Fibroblast of skin of back (primary cell): ENCODE results near the gene B3GALT4. TPM values are rescaled to one million over a fixed set of nuclear protein-coding genes. Genes with fewer than 3 reads are reported as not detected.
"Not testable (repeated sequence)": the region's sequence is repeated elsewhere in the genome, so short reads cannot be mapped to it uniquely, and the experiment has no call there.

Experiments
- DNase-seq: peaks from one replicate; pipeline ENCODE4 v3.0.0-alpha.2; 2013
- polyA plus RNA-seq, 2 experiments: library from polyadenylated mRNA; unstranded; fragments of 120-200 nt; gene quantifications; one replicate each; pipeline ENCODE4 v1.2.1, GENCODE V29; 2013; ENCODE audit not compliant: insufficient read length in 2 of 2

Gene B3GALT4, protein sequence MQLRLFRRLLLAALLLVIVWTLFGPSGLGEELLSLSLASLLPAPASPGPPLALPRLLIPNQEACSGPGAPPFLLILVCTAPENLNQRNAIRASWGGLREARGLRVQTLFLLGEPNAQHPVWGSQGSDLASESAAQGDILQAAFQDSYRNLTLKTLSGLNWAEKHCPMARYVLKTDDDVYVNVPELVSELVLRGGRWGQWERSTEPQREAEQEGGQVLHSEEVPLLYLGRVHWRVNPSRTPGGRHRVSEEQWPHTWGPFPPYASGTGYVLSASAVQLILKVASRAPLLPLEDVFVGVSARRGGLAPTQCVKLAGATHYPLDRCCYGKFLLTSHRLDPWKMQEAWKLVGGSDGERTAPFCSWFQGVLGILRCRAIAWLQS
- 1.5 TPM for polyA plus RNA-seq (2013, experiment 1 of 2; ENCODE audit: insufficient read length)
- 2.7 TPM for polyA plus RNA-seq (2013, experiment 2 of 2; ENCODE audit: insufficient read length)

DNA sequence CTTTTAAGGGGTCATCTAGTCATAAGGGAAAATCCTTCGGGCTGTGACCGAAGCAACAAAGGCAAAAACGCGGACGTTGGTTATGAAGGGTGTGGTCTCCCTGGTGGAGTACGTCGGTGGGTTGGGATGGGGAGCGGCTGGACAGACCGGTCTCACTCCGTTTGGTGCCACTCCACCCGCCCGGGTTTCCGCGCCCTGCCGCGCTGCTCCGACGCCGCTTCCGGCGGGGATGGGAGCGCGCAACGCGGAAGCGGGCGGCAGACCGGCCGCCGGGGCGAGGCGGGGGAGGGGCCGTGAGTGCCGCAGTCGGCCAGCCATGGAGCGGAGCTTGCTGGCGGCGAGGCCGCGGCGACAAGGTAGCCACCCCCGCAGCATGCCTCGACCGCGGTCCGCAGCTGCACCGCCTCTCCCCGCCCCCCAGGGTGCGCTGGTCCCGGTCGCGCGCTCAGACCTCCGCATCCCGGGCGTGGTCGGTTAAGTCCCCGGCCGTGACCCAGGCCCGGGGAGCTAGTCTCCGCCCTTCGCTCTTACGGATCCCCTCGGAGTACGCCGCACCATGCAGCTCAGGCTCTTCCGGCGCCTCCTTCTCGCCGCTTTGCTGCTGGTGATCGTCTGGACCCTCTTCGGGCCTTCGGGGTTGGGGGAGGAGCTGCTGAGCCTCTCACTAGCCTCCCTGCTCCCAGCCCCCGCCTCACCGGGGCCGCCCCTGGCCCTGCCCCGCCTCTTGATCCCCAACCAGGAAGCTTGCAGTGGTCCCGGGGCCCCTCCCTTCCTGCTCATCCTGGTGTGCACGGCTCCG, at the start of gene B3GALT4:
Gene B3GALT4 (plus strand): TSS at position 260 of the 799 bp plus-strand sequence. CDS start 297 bp downstream, at position 557.
- peak; percentile 69 for DNase-seq

DNA sequence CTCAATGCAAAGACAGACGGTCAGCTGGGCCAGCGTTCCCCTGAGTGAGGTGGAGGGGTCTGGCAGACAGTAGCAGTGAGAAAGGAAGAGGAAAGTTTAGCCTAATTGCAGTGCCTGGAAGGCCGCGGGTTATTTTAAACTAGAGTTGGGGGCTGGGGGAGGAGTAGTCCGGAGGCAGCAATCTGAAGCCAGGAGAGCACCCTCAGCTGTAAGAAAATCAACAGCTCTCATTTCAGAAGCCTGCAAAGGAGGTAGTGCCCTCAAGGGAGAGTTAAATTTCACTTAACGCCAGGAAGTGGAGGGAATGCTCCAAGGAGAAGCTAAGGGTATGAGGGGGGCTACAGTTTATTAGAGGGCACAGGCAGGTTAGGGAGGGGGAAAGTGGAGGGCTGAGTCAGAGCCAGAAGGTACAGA, 41.7 kb upstream of the B3GALT4 start:
- no peak for DNase-seq

DNA sequence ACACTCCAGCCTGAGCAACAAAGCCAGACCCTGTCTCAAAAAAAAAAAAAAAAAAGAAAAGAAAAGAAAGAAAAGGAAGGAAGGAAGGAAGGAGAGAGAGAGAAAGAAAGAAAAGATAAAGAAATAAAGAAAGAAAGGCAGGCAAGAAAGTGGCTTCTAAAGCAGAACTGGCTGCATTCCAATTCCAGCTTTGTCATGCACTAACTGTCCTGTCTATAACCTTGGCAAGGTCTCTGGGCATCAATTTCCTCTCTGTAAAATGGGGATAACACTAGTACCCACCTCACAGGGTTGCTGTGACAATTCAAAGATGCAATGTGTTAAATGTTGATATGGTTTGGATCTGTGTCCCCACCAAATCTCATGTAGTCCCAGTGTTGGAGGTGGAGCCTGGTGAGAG, 40.6 kb upstream of the B3GALT4 start:
- no peak for DNase-seq

DNA sequence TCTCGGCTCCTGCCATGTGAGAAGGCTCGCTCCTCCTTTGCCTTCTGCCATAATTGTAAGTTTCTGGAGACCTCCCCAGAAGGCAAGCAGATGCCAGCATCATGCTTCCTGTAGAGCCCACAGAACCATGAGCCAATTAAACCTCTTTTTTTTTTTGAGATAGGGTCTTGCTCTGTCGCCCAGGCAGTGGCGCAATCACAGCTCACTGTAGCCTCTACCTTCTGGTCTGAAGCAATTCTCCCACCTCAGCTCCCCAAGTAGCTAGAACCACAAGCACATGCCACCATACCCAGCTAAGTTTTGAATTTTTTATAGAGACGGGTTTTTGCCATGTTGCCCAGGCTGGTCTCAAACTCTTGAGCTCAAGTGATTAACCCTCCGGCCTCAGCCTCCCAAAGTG, 40.1 kb upstream of the B3GALT4 start:
- no peak for DNase-seq

DNA sequence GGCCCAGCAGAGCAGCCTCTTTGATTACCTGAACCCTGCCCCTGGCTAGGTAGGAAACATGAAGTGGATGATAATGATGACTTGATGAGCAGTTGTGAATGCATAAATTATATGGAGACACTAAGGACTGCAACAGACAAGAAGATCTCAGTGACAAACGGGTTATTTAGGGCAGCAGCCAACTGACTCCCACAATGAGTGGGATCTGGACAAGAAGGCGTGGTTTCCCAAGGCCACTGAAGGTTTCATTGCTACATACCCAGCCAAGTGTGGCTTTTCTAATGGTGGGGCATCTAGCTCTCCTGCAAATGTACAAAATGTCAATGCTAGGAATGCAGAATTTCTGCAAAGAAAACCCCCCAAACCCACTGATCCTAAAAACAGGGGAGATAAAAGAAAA, 39.2 kb upstream of the B3GALT4 start:
- no peak for DNase-seq

DNA sequence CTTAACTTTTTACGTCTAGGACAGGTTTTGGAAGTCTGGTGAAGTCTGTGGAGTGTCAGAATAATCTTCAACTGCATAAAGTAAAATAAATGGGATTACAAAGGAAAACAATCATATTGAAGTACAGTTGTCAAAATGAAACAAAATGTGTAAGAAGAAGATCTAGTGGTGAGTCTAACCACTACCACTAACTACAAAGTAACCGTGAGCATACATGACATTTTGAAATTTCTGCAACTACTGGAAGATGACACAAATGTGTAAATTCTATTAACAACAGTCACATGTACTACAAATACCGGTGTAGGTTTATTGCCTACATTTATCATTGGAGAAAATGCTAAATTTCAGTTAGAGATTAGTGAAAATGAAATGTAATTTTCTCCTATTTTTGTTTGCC, 35.0 kb upstream of the B3GALT4 start:
- DNase-seq, result no peak

DNA sequence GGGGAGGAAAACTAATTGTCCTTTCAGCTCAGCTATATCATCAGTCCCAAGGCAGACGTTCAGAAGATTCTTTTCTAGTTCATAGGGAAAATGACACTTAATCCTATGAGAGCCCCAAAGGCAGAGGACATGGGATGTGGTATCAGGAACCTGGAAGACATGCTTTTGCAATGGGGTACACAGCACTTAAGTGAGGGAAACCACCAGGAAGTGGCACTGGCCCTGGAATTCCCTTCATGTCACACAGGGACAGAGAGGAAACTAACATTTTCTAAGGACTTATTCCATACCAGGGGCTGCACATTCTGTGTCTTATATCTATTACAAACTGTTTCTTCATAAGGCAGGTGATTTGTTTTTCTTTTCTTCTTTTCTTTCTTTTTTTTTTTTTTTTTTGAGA, 33.4 kb upstream of the B3GALT4 start:
- no peak for DNase-seq

DNA sequence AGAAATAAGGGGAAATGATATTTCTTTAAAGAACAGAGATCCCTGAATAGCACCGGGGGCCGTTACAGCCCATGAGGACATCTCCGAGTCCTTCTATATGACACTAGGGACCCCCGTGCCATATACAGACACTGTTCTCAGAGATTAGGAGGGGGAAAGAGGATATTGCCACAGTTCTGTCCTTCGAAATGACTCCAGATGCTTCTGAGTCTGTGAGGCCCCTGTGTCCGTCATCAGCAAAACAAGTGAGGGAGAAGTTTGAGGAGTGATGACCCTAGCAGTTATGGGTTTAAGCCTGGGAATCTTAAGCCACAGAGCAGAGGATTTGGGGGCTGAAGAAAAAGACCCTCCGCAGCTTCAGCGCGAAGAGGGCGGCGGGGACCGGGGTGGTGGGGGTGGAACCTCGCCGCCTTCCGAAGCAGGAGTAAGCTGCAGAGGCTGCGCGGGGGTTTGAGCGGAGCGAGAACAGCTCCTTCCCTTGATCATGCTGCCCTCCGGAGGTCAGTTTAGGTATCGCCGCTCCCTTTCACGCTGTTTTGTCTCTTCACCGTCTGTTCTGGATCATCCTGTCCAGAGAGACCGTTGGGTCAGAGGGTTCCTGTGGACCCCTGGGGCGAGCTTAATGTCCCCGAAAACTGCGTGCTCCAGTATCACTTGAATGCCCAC, 28.8 kb upstream of the B3GALT4 start:
- peak; percentile 80 for DNase-seq

DNA sequence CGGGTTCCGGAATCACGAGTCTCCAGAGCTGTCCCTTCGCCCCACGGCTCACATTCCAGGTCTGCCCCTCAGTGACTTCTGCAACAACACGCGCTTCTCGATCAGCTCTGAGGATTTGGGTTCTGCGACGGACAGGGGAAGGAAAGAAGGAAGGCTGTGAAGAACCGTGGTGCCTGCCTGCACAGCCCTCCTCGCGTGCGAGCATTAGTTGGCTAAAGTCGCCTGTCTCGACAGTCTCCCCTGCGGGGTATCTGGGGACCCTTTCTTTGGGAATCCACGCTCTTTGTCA, 28.3 kb upstream of the B3GALT4 start:
- no peak for DNase-seq

DNA sequence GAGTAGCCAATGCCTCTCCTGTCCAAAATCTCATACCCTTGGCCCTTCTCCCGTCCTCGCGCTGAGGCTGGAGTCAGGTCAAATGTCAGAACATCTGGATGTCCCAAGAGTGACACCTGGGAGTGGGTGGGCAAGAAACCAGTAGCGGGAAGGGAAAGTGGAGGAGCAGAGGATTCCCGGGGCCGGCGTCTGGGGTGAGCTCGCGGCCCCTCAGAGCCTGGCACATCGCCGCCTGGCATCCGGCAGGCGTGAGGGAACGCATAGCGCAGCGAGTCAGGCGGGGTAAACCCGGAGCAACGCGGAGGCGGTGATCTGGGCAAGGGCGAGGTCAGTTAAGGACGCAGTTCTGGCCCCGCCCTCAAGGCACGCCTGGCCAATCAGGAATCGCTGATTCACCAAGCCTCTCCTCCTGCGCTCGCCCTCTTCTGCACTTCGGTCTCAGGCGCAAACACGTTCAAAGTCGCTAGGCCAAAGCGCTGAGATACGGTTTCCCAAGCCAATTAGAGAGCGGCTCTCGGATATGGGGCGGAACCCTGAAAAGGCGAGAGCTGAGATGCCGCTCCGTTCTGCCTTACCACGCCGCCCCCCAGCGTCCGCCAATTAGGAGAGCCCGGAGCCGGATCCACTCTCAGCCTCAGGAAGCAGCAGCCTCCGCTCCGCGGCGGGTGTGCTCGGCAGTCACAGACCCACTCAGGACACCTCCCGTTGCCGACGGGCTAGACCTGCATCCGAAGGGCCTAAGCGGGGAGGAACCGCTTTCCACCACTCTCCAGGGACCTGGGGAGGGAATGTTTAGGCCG, 27.8 kb upstream of the B3GALT4 start:
- DNase-seq, result peak; percentile 100

DNA sequence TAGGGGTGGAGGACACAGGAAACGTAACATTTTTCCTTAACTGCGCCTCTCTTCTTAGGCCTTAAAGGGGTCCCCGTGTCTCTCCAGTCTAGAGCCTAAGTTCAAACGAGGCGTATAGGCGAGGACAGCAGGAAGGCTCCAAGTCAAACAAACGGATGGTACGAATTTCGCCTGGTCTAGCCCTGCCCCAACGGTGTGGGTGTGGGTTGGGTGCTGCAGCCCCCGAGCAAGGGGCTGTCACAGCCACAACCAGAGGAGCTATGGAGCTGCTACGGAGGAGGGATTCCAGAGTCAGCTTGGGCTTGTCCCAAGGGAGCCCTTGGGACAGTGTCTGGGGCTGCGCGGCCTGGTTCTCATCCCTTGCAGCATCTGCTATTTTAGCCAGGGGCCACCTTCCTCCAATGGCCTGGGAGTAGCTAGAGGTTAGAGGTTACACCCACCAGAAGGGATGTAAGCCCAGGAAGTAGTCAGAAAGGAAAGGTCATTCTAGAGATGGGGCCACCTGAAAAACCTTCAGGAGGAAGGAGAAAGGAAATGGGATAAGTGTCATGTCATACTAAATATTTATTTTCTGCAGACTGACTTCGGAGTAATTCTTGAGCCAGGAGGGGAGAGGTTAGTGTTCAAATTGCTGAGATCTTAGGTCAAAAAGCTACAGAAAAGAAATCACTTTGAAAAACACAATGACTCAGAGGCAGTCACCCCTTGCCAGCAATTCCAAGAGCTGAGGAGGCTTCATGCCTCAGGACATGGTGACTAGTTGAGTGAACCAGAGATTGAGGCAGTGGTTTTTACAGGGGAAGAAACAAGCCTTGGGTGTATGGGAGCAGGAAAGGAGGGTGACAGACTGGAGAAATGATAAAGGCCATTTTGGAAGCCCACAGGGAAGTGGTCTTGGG, 26.9 kb upstream of the B3GALT4 start:
- DNase-seq, result peak; percentile 93

DNA sequence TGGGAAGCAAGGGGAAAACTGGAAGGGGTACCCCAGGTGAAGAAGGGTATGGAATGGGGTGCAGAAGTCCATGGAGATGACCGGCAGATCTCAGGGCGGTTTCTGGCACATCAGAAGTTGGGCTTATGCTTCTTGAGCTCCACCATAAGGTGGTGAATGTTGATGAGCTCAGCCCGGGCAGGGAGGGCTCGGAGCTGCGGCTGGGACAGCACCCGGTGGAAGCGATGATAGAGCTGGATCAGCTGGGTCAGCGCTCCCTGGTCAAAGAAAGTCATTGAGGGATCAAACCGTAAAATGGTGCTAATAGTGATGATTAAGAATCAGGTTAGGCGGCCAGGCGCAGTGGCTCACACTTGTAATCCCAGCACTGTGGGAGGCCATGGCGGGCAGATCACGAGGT, 26.2 kb upstream of the B3GALT4 start:
- DNase-seq, result no peak

DNA sequence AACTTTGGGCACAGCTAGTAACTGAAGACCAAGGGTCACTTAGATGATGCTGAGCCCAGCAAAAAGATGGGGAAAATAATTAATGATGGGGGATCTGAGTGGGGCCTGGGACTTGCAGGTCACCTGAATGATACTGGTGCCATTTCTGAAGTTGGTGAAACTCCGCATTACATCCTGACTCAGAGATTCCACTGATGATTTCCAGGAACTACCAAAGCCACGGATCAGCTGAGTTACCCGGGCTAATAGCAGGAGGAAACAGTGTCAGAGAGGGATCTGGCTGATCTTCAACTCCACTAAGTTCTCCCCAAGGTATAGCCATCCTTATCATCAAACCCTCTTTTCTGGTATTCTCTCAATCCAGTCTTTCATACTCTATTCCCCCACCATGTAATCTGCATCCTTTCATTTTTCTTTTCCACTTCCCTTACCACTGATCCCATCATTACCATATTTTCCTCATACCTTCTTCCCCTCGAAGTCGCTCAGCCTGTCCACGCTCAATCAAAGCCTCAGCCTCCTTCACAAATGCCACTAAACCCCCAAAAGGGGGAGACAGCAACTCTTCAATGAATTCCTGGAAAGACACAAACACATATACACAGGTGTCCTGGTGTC, 25.4 kb upstream of the B3GALT4 start:
- DNase-seq, result peak; percentile 25

DNA sequence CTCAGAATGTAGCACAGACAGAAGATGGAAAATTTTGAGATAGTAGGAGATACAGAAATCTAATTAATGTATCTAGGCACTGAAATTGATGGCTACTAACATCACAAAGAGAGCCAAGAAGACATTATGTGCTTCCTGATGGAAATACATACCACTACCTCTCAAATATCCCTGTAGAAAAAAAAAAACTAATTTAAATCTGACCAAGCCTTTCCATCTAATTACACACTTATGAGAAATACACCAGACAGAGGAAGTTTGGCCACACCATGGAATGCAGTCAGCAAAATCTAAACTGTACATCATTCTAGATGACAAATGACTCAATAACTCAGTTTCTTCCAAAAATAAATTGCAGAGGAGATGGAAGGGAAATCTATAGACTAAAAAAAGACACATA, 24.2 kb upstream of the B3GALT4 start:
- DNase-seq, result peak; percentile 69

DNA sequence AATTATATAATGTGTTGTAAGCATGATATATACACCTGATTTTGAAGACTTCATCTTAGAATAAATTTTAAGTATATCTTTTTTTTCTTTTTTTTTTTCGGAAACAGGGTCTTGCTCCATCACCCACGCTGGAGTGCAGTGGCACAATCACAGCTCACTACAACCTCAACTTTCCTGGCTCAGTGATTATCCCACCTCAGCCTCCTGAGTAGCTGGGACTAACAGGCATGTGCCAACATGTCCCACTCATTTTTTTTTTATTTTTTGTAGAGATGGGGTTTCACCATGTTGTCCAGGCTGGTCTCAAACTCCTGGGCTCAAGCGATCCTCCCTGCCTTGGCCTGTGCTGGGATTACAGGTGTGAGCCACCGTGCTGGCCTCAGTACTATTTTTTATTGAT, 22.3 kb upstream of the B3GALT4 start:
- DNase-seq, result no peak

DNA sequence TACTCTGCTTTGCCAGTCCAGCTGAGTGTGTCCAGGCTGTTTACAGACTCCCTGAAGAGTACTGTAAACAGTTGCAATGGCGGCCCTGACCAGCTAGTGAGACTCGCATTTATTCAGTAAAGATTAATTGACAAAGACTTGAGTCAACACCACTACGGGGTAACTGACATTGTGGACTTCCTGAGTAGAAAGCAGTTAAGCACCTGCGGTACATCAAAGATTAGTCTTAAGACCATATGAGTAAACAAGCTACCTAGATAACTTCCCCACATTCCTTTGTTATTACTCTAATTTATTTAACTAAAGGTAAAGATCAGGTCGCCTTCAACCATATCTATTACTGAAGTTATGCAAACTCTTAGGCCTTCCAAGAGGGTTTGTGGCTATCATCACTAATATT, 17.9 kb upstream of the B3GALT4 start:
- DNase-seq, result no peak

DNA sequence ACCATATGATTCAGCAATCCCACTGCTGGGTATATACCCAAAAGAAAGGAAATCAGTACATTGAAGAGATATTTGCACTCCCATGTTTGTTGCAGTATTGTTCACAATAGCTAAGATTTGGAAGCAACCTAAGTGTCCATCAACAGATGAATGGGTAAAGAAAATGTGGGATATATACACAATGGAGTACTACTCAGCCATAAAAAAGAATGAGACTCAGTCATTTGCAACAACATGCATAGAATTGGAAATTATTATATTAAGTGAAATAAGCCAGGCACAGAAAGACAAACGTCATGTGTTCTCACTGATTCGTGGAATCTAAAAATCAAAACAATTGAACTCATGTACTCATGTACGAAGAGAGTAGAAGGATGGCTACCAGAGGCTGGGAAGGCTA, 14.4 kb upstream of the B3GALT4 start:
- not testable (repeated sequence) for DNase-seq

DNA sequence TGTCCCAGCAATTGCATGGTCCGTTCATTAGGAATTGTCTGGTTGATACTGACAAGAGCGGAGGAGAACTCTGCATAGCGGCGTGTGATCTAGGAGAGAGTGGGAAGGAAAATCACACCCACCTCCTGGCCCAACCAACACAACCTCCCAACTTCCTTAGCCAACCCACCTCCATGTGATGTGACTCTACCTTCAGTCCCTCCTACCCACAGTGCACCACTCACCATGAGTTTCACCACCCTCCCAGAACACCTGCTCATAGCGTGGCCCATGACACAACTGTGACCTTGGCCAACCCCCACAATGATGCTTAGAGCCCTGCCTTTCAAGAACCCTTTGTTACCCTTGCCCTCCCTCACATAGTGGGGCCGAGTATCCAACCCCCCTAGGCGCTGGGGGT, 12.9 kb upstream of the B3GALT4 start:
- DNase-seq, result no peak

DNA sequence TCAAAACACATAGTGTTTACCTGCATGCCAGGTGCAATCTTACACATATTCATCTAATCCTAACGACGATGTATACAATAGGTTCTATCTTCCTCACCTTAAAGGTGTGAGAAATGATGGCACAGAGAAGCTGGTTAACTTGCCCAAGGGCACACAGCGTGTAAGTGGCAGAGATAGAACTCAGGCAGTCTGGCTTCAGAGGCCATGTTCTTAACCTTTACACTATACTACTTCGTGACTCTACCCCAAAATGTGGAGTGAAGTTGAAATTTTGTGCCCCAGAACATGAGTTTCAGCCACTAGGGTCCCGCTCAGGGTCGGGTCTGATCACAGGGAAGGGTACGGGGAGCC, 5.8 kb upstream of the B3GALT4 start:
- peak; percentile 27 for DNase-seq

DNA sequence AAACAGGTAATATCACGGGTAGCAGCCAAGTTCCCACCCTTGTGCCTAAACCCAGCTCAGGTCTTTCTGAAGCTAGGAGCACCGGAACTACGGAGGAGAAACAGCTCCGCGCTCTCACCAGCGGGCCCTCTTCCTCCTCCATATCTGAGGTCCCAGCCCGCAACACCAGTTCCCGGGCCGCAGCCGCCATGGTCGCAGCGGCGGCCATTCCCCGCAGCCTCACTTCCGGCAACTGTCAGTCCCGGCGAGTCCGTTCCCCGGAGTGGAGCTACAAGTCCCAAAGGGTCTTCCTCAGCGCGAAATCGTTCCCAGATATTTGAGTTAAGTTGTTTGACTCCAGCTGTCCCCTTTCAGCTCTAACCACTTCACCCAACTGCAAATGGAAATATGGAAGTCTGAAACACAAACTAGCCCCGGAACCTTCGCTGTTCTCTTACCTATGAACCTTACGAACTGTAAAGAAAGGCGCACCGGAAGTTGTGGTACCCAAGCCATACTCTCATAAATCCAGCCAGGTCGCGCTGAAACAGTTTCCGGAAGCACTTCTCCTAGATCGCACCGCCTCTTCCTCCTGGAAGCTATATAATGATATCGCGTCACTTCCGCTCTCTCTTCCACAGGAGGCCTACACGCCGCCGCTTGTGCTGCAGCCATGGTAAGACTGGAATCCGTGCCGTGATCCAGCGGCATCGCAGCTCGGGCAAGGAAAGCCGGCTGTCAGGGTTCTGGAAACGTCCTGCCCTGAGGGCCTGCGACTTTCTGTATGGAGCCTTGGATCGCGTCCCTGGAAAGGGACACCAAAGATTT, 5.3 kb upstream of the B3GALT4 start, which contains the start of the genes RPS18 and VPS52:
Gene RPS18 (plus strand): TSS at position 608 of the 807 bp plus-strand sequence. CDS start 45 bp downstream, at position 653.
Gene VPS52 (minus strand): TSS at position 409 of the 807 bp plus-strand sequence. CDS start 201 bp downstream, at position 208.
- DNase-seq, result peak; percentile 99
